ENCODE results near the gene TNFAIP1. TPM values are rescaled to one million over a fixed set of nuclear protein-coding genes. Genes with fewer than 3 reads are reported as not detected.

Gene TNFAIP1
- total RNA-seq, 1 experiment from 2014 or later, result 21.3 TPM

DNA sequence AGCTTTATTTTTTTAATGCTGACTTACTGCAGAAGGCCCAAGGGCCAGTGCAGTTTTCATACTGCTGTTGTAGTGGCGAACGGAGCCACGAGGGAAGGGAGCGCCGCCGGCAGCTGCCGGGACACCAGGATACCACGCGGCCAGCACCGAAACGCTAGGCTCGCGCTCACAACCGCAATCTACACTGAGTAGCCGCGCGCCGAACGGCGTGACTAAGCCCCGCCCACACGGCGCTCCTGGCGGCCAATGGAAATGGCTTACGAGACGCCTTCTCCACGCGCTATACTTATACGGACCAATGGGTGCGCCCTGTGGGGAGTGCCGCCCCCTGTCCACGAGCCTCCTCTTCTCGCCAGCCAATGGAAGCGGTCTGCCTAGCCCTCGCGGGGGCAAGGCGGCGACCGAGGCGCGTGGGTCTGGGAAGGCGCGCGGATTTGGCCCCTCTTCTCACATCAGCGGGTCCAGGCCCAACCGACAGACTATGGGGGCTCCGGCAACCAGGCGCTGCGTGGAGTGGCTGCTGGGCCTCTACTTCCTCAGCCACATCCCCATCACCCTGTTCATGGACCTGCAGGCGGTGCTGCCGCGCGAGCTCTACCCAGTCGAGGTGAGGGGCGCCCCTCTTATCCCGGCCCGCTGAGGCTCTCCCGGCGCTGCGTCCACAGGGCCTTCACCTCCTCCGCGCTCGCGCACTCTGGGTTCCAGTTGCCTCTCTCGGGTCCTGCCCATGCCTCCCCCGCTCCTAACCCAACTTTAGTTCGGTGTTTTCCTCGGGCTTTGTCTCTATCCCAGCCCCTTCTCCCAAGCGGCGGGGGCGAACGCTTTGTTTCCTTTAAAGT, 16.6 kb upstream of the TNFAIP1 start, which contains the start of gene TMEM97 (continued):
- TF ChIP-seq, protein P1, sequence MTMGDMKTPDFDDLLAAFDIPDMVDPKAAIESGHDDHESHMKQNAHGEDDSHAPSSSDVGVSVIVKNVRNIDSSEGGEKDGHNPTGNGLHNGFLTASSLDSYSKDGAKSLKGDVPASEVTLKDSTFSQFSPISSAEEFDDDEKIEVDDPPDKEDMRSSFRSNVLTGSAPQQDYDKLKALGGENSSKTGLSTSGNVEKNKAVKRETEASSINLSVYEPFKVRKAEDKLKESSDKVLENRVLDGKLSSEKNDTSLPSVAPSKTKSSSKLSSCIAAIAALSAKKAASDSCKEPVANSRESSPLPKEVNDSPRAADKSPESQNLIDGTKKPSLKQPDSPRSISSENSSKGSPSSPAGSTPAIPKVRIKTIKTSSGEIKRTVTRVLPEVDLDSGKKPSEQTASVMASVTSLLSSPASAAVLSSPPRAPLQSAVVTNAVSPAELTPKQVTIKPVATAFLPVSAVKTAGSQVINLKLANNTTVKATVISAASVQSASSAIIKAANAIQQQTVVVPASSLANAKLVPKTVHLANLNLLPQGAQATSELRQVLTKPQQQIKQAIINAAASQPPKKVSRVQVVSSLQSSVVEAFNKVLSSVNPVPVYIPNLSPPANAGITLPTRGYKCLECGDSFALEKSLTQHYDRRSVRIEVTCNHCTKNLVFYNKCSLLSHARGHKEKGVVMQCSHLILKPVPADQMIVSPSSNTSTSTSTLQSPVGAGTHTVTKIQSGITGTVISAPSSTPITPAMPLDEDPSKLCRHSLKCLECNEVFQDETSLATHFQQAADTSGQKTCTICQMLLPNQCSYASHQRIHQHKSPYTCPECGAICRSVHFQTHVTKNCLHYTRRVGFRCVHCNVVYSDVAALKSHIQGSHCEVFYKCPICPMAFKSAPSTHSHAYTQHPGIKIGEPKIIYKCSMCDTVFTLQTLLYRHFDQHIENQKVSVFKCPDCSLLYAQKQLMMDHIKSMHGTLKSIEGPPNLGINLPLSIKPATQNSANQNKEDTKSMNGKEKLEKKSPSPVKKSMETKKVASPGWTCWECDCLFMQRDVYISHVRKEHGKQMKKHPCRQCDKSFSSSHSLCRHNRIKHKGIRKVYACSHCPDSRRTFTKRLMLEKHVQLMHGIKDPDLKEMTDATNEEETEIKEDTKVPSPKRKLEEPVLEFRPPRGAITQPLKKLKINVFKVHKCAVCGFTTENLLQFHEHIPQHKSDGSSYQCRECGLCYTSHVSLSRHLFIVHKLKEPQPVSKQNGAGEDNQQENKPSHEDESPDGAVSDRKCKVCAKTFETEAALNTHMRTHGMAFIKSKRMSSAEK (CRISPR knock-in tag; IDR thresholded peaks at IDR 0.05; ENCODE audit: borderline replicate concordance), result no peak
- no peak; the same call in 1 of the 2 replicates for TF ChIP-seq CREB1 (CRISPR knock-in tag; IDR thresholded peaks at IDR 0.05)
- TF ChIP-seq, protein P2, sequence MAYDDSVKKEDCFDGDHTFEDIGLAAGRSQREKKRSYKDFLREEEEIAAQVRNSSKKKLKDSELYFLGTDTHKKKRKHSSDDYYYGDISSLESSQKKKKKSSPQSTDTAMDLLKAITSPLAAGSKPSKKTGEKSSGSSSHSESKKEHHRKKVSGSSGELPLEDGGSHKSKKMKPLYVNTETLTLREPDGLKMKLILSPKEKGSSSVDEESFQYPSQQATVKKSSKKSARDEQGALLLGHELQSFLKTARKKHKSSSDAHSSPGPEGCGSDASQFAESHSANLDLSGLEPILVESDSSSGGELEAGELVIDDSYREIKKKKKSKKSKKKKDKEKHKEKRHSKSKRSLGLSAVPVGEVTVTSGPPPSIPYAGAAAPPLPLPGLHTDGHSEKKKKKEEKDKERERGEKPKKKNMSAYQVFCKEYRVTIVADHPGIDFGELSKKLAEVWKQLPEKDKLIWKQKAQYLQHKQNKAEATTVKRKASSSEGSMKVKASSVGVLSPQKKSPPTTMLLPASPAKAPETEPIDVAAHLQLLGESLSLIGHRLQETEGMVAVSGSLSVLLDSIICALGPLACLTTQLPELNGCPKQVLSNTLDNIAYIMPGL (CRISPR knock-in tag; IDR thresholded peaks at IDR 0.05), result no peak
- TF ChIP-seq, protein P3, sequence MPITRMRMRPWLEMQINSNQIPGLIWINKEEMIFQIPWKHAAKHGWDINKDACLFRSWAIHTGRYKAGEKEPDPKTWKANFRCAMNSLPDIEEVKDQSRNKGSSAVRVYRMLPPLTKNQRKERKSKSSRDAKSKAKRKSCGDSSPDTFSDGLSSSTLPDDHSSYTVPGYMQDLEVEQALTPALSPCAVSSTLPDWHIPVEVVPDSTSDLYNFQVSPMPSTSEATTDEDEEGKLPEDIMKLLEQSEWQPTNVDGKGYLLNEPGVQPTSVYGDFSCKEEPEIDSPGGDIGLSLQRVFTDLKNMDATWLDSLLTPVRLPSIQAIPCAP (CRISPR knock-in tag; IDR thresholded peaks at IDR 0.05), result no peak
- TF ChIP-seq, protein P4, sequence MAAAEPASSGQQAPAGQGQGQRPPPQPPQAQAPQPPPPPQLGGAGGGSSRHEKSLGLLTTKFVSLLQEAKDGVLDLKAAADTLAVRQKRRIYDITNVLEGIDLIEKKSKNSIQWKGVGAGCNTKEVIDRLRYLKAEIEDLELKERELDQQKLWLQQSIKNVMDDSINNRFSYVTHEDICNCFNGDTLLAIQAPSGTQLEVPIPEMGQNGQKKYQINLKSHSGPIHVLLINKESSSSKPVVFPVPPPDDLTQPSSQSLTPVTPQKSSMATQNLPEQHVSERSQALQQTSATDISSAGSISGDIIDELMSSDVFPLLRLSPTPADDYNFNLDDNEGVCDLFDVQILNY (CRISPR knock-in tag; IDR thresholded peaks at IDR 0.05), result 0 out of 2 replicates have a peak, but pooled peaks have one; percentile 80
- TF ChIP-seq NFE2L1 (CRISPR knock-in tag; IDR thresholded peaks at IDR 0.05), result peak; percentile 53; the same call in 1 of the 2 replicates
- TF ChIP-seq, protein P5, sequence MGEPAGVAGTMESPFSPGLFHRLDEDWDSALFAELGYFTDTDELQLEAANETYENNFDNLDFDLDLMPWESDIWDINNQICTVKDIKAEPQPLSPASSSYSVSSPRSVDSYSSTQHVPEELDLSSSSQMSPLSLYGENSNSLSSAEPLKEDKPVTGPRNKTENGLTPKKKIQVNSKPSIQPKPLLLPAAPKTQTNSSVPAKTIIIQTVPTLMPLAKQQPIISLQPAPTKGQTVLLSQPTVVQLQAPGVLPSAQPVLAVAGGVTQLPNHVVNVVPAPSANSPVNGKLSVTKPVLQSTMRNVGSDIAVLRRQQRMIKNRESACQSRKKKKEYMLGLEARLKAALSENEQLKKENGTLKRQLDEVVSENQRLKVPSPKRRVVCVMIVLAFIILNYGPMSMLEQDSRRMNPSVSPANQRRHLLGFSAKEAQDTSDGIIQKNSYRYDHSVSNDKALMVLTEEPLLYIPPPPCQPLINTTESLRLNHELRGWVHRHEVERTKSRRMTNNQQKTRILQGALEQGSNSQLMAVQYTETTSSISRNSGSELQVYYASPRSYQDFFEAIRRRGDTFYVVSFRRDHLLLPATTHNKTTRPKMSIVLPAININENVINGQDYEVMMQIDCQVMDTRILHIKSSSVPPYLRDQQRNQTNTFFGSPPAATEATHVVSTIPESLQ (CRISPR knock-in tag; IDR thresholded peaks at IDR 0.05), result no peak
- TF ChIP-seq SOX15 (CRISPR knock-in tag; IDR thresholded peaks at IDR 0.05), result no peak
- TF ChIP-seq, protein P6, sequence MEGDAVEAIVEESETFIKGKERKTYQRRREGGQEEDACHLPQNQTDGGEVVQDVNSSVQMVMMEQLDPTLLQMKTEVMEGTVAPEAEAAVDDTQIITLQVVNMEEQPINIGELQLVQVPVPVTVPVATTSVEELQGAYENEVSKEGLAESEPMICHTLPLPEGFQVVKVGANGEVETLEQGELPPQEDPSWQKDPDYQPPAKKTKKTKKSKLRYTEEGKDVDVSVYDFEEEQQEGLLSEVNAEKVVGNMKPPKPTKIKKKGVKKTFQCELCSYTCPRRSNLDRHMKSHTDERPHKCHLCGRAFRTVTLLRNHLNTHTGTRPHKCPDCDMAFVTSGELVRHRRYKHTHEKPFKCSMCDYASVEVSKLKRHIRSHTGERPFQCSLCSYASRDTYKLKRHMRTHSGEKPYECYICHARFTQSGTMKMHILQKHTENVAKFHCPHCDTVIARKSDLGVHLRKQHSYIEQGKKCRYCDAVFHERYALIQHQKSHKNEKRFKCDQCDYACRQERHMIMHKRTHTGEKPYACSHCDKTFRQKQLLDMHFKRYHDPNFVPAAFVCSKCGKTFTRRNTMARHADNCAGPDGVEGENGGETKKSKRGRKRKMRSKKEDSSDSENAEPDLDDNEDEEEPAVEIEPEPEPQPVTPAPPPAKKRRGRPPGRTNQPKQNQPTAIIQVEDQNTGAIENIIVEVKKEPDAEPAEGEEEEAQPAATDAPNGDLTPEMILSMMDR (IDR thresholded peaks at IDR 0.05), result no peak
- peak; percentile 82 for TF ChIP-seq CREM (CRISPR knock-in tag; IDR thresholded peaks at IDR 0.05)
- TF ChIP-seq, protein P7, sequence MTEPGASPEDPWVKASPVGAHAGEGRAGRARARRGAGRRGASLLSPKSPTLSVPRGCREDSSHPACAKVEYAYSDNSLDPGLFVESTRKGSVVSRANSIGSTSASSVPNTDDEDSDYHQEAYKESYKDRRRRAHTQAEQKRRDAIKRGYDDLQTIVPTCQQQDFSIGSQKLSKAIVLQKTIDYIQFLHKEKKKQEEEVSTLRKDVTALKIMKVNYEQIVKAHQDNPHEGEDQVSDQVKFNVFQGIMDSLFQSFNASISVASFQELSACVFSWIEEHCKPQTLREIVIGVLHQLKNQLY (CRISPR knock-in tag; IDR thresholded peaks at IDR 0.05), result no peak
- TF ChIP-seq, protein P8, sequence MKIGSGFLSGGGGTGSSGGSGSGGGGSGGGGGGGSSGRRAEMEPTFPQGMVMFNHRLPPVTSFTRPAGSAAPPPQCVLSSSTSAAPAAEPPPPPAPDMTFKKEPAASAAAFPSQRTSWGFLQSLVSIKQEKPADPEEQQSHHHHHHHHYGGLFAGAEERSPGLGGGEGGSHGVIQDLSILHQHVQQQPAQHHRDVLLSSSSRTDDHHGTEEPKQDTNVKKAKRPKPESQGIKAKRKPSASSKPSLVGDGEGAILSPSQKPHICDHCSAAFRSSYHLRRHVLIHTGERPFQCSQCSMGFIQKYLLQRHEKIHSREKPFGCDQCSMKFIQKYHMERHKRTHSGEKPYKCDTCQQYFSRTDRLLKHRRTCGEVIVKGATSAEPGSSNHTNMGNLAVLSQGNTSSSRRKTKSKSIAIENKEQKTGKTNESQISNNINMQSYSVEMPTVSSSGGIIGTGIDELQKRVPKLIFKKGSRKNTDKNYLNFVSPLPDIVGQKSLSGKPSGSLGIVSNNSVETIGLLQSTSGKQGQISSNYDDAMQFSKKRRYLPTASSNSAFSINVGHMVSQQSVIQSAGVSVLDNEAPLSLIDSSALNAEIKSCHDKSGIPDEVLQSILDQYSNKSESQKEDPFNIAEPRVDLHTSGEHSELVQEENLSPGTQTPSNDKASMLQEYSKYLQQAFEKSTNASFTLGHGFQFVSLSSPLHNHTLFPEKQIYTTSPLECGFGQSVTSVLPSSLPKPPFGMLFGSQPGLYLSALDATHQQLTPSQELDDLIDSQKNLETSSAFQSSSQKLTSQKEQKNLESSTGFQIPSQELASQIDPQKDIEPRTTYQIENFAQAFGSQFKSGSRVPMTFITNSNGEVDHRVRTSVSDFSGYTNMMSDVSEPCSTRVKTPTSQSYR (CRISPR knock-in tag; IDR thresholded peaks at IDR 0.05), result no peak; the same call in 1 of the 2 replicates
- no peak for TF ChIP-seq MYBL2 (CRISPR knock-in tag; IDR thresholded peaks at IDR 0.05)
- TF ChIP-seq ZNF263 (CRISPR knock-in tag; IDR thresholded peaks at IDR 0.05; ENCODE audit: low read depth), result no peak
- TF ChIP-seq ZBTB21 (CRISPR knock-in tag; IDR thresholded peaks at IDR 0.05; ENCODE audit: borderline replicate concordance), result no peak
- peak; percentile 80; the same call in 1 of the 2 replicates for TF ChIP-seq ZNF219 (CRISPR knock-in tag; IDR thresholded peaks at IDR 0.05; ENCODE audit: borderline replicate concordance)
- TF ChIP-seq FOXK1 (CRISPR knock-in tag; IDR thresholded peaks at IDR 0.05), result 0 out of 2 replicates have a peak, but pooled peaks have one; percentile 67
- TF ChIP-seq PRRX2 (CRISPR knock-in tag; IDR thresholded peaks at IDR 0.05), result no peak
- peak; percentile 83 for TF ChIP-seq FOXP1 (CRISPR knock-in tag; IDR thresholded peaks at IDR 0.05; ENCODE audit: borderline replicate concordance)
- no peak for TF ChIP-seq ZNF423 (CRISPR knock-in tag; IDR thresholded peaks at IDR 0.05)
- TF ChIP-seq, protein P9, sequence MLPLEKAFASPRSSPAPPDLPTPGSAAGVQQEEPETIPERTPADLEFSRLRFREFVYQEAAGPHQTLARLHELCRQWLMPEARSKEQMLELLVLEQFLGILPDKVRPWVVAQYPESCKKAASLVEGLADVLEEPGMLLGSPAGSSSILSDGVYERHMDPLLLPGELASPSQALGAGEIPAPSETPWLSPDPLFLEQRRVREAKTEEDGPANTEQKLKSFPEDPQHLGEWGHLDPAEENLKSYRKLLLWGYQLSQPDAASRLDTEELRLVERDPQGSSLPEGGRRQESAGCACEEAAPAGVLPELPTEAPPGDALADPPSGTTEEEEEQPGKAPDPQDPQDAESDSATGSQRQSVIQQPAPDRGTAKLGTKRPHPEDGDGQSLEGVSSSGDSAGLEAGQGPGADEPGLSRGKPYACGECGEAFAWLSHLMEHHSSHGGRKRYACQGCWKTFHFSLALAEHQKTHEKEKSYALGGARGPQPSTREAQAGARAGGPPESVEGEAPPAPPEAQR (CRISPR knock-in tag; IDR thresholded peaks at IDR 0.05), result no peak

Data from WTC11 (cell line).